K562 (cell line): Measurements from ENCODE around the gene MYBPHL. TPM values are rescaled to one million over a fixed set of nuclear protein-coding genes. Genes with fewer than 3 reads are reported as not detected.

Experiments
- KAT8 ChIP-seq: fragments of 450-650 bp; IDR thresholded peaks from 2 replicates; pipeline ENCODE4 v1.6.1; 2016; ENCODE audit warnings: low read depth, mild to moderate bottlenecking
- MIER1 ChIP-seq: fragments of 450-650 bp; IDR thresholded peaks from 2 replicates; pipeline ENCODE4 v1.6.1; 2016; ENCODE audit warnings: antibody characterized with exemption, mild to moderate bottlenecking, low read depth
- PCBP1 ChIP-seq: fragments of 200-400 bp; formaldehyde crosslinking; IDR thresholded peaks from 2 replicates; pipeline ENCODE4 v1.6.1; 2018; ENCODE audit warnings: mild to moderate bottlenecking, low read depth, low read length; ENCODE audit not compliant: poor library complexity, severe bottlenecking
- SUPT5H ChIP-seq: fragments of 450-650 bp; IDR thresholded peaks from 2 replicates; pipeline ENCODE4 v1.6.1; 2016
- ZSCAN29 ChIP-seq: fragments of 450-650 bp; IDR thresholded peaks from 2 replicates; pipeline ENCODE4 v1.6.1; 2017
- polyA plus RNA-seq, 8 experiments: library from polyadenylated mRNA; depleted of rRNA in 4 of 8; stranded (reverse) in 5 of 8; unstranded in 3 of 8; fragments of >200 nt; fragmentation: Nextera tagmentation in 2 of 8; fragmentation: Illumina TruSeq in 1 of 8; extraction: Ambion mirVana in 2 of 8; extraction: Trizol in 1 of 8; gene quantifications; 2 replicates each; pipeline versions ENCODE4 v1.2.1 to v1.2.3, GENCODE V29; 2011 to 2014; ENCODE audit warnings: inconsistent platforms in 1 of 8, missing spikeins in 1 of 8
- total RNA-seq, 7 experiments: library from RNA; depleted of rRNA in 6 of 7; stranded (reverse); fragments of >200 nt in 6 of 7; fragmentation: Illumina TruSeq in 2 of 7; extraction: Trizol in 2 of 7; gene quantifications; 2 replicates each; pipeline versions ENCODE4 v1.2.1 to v1.2.3, GENCODE V29; 2011 to 2021; ENCODE audit warnings: low replicate concordance in 1 of 7
- TF ChIP-seq, protein P1 (sequence below): sonication (generic); formaldehyde crosslinking; IDR thresholded peaks from 2 replicates; pipeline ENCODE4 v1.8.1; 2023; ENCODE audit warnings: mild to moderate bottlenecking, missing genetic modification reagents
- TF ChIP-seq, protein P2 (sequence below), 3 experiments: fragments of 200-800 bp in 1 of 3; fragments of 250-450 bp in 1 of 3; fragments of 450-650 bp in 1 of 3; sonication (Bioruptor Pico) in 1 of 3; sonication (Bioruptor generic) in 1 of 3; formaldehyde crosslinking in 1 of 3; IDR thresholded peaks; 2 replicates each; pipeline versions ENCODE4 v1.6.1 to v1.8.0; 2016 to 2022; ENCODE audit warnings: mild to moderate bottlenecking in 2 of 3, missing genetic modification characterization in 2 of 3, missing compliant biosample characterization in 1 of 3, moderate library complexity in 1 of 3
- TF ChIP-seq, protein P3 (sequence below), 2 experiments: fragments of 450-650 bp; formaldehyde crosslinking in 1 of 2; IDR thresholded peaks; 2 replicates each; pipeline versions ENCODE4 v1.4.0 to v1.6.1; 2014 to 2020; ENCODE audit warnings: mild to moderate bottlenecking in 2 of 2, borderline replicate concordance in 1 of 2, low read depth in 1 of 2
- TF ChIP-seq, protein P4 (sequence below): fragments of 250-450 bp; sonication (Bioruptor Pico); IDR thresholded peaks from 2 replicates; pipeline ENCODE4 v1.9.0; 2021; ENCODE audit warnings: mild to moderate bottlenecking, inconsistent platforms

Gene MYBPHL
- total and polyA plus RNA-seq, 9 of the 15 experiments (the other 6 are each of a cell fraction or from before 2014, with no cell fraction given): 0.20 to 1.9 (median 0.33) TPM

DNA sequence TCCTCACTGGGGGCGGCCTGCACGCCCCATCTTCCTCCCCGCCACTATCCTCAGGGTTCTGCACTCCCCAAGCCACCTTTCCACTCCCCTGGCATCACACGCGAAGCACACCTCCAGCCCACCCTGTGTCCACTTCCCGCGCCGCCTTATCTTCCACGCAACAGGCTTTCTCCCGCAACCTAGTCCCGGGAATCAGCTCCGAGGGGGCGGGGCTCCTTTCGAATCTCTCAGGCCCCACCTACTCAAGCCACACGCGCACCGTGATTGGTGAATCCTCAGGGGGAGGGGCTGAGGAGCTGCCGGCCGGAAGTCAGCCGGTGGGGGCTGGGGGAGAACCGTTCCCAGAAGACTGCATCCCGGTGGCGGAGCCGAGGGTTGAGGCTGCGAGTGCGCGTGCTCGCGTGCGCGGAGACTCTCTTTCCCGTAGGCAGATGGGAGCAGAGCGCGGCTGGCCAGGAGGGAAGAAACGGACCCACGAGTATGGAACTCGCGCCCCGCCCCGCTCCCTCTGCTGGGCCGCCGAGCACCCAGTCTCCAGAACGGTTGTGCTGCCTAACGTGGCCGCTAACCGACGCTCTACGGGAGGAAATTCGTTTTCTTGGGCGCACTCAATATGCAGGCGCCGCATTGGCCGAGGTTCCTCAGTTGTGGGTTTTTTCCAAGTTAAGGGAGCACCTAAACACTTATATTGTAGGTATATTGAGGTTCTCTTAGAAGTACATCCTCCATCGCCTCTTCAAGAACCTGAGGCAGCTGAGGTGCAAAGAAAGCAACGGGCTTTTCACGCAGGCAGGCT, 23.7 kb downstream of the MYBPHL start, which contains the start of gene PSRC1 (continued):
- TF ChIP-seq, protein P1, sequence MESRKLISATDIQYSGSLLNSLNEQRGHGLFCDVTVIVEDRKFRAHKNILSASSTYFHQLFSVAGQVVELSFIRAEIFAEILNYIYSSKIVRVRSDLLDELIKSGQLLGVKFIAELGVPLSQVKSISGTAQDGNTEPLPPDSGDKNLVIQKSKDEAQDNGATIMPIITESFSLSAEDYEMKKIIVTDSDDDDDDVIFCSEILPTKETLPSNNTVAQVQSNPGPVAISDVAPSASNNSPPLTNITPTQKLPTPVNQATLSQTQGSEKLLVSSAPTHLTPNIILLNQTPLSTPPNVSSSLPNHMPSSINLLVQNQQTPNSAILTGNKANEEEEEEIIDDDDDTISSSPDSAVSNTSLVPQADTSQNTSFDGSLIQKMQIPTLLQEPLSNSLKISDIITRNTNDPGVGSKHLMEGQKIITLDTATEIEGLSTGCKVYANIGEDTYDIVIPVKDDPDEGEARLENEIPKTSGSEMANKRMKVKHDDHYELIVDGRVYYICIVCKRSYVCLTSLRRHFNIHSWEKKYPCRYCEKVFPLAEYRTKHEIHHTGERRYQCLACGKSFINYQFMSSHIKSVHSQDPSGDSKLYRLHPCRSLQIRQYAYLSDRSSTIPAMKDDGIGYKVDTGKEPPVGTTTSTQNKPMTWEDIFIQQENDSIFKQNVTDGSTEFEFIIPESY: peak; percentile 70
- TF ChIP-seq, protein P2, sequence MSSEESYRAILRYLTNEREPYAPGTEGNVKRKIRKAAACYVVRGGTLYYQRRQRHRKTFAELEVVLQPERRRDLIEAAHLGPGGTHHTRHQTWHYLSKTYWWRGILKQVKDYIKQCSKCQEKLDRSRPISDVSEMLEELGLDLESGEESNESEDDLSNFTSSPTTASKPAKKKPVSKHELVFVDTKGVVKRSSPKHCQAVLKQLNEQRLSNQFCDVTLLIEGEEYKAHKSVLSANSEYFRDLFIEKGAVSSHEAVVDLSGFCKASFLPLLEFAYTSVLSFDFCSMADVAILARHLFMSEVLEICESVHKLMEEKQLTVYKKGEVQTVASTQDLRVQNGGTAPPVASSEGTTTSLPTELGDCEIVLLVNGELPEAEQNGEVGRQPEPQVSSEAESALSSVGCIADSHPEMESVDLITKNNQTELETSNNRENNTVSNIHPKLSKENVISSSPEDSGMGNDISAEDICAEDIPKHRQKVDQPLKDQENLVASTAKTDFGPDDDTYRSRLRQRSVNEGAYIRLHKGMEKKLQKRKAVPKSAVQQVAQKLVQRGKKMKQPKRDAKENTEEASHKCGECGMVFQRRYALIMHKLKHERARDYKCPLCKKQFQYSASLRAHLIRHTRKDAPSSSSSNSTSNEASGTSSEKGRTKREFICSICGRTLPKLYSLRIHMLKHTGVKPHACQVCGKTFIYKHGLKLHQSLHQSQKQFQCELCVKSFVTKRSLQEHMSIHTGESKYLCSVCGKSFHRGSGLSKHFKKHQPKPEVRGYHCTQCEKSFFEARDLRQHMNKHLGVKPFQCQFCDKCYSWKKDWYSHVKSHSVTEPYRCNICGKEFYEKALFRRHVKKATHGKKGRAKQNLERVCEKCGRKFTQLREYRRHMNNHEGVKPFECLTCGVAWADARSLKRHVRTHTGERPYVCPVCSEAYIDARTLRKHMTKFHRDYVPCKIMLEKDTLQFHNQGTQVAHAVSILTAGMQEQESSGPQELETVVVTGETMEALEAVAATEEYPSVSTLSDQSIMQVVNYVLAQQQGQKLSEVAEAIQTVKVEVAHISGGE (CRISPR knock-in tag; IDR thresholded peaks at IDR 0.05): peak in 1 of 3 experiments; percentile 87; a peak in 2 of 6 replicates
- TF ChIP-seq SUPT5H (peak; percentile 96), KAT8 (no peak), PCBP1 (peak; percentile 79), MIER1 (no peak), ZSCAN29 (peak; percentile 79; the same call in 1 of the 2 replicates)
- TF ChIP-seq, protein P3, sequence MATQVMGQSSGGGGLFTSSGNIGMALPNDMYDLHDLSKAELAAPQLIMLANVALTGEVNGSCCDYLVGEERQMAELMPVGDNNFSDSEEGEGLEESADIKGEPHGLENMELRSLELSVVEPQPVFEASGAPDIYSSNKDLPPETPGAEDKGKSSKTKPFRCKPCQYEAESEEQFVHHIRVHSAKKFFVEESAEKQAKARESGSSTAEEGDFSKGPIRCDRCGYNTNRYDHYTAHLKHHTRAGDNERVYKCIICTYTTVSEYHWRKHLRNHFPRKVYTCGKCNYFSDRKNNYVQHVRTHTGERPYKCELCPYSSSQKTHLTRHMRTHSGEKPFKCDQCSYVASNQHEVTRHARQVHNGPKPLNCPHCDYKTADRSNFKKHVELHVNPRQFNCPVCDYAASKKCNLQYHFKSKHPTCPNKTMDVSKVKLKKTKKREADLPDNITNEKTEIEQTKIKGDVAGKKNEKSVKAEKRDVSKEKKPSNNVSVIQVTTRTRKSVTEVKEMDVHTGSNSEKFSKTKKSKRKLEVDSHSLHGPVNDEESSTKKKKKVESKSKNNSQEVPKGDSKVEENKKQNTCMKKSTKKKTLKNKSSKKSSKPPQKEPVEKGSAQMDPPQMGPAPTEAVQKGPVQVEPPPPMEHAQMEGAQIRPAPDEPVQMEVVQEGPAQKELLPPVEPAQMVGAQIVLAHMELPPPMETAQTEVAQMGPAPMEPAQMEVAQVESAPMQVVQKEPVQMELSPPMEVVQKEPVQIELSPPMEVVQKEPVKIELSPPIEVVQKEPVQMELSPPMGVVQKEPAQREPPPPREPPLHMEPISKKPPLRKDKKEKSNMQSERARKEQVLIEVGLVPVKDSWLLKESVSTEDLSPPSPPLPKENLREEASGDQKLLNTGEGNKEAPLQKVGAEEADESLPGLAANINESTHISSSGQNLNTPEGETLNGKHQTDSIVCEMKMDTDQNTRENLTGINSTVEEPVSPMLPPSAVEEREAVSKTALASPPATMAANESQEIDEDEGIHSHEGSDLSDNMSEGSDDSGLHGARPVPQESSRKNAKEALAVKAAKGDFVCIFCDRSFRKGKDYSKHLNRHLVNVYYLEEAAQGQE (IDR thresholded peaks at IDR 0.05; ENCODE audit: borderline replicate concordance): peak; percentile 46
- TF ChIP-seq, protein P3 (CRISPR knock-in tag; IDR thresholded peaks at IDR 0.05; ENCODE audit: low read depth): peak; percentile 61
- TF ChIP-seq, protein P4, sequence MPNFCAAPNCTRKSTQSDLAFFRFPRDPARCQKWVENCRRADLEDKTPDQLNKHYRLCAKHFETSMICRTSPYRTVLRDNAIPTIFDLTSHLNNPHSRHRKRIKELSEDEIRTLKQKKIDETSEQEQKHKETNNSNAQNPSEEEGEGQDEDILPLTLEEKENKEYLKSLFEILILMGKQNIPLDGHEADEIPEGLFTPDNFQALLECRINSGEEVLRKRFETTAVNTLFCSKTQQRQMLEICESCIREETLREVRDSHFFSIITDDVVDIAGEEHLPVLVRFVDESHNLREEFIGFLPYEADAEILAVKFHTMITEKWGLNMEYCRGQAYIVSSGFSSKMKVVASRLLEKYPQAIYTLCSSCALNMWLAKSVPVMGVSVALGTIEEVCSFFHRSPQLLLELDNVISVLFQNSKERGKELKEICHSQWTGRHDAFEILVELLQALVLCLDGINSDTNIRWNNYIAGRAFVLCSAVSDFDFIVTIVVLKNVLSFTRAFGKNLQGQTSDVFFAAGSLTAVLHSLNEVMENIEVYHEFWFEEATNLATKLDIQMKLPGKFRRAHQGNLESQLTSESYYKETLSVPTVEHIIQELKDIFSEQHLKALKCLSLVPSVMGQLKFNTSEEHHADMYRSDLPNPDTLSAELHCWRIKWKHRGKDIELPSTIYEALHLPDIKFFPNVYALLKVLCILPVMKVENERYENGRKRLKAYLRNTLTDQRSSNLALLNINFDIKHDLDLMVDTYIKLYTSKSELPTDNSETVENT: peak; percentile 78; the same call in 1 of the 2 replicates
